ENCODE results near the gene AP3M1.

DNA sequence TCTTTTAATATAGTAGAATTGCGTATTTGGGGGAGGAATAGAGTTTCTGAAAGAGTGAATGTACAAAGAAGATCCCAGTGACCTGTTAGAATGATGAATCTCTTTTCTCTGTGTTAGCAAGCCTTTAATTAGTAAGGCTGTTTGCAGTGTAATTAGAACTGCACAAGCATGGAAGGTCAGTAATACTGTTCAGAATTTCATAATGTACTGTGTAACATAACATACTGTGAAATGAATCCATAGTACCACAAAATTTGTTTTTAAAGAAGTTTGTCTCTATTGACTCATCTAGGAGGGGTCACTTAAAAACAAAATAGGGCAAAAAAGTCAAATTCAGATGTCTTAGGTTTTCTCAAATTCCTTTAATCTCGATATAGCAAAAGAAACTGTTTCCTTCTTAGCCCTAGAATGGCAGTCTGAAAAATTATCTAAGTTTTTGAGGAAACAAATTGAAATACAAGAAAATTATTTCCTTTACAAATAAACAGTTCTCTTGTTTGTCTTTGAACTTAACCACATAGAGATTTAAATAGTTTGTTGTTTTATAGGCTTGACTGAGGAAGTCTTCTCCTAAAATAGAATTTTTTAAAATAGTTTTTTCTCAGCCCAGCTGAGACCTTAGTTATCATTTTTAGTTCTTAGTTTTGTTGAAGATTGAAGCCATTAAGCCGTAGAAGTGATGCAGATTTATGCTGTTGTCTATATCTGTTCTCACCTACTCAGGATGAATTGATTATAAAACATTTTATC lies 12.9 kb upstream of the AP3M1 start:
- TF ChIP-seq, protein P1, sequence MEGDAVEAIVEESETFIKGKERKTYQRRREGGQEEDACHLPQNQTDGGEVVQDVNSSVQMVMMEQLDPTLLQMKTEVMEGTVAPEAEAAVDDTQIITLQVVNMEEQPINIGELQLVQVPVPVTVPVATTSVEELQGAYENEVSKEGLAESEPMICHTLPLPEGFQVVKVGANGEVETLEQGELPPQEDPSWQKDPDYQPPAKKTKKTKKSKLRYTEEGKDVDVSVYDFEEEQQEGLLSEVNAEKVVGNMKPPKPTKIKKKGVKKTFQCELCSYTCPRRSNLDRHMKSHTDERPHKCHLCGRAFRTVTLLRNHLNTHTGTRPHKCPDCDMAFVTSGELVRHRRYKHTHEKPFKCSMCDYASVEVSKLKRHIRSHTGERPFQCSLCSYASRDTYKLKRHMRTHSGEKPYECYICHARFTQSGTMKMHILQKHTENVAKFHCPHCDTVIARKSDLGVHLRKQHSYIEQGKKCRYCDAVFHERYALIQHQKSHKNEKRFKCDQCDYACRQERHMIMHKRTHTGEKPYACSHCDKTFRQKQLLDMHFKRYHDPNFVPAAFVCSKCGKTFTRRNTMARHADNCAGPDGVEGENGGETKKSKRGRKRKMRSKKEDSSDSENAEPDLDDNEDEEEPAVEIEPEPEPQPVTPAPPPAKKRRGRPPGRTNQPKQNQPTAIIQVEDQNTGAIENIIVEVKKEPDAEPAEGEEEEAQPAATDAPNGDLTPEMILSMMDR (conservative IDR thresholded peaks at IDR 0.05): no peak
- no peak for TF ChIP-seq EZH2 (IDR thresholded peaks at IDR 0.05; ENCODE audit: low read depth)
